ENCODE results near the gene TIMP1. TPM values are rescaled to one million over a fixed set of nuclear protein-coding genes. Genes with fewer than 3 reads are reported as not detected.

Gene TIMP1
- total and polyA plus RNA-seq, 12 donors: 32.8 to 826 (median 70.7) TPM

- Histone ChIP-seq H3K9me3 (no peaks in the 10 kb centered on the region), H3K27ac (peak overlapping the region in 1 of 10 donors; percentile 91), H3K4me1 (peaks cover 0 to 7% (median 0%) of the 10 kb centered on the region in 9 donors), H3K27me3 (no peaks in the 10 kb centered on the region), H3K4me3 (peak overlapping the region in 2 of 10 donors; percentile 56 to 64), H3K36me3 (peaks cover 0 to 23% (median 0%) of the 10 kb centered on the region in 9 donors)
- DNase-seq: no peak
- intact Hi-C loops (cut with DNase I): no loop called here
- 72 to 78% methylated on average over 6 of the region's 6 CpGs for WGBS, 2 donors
- TF ChIP-seq, protein P1, sequence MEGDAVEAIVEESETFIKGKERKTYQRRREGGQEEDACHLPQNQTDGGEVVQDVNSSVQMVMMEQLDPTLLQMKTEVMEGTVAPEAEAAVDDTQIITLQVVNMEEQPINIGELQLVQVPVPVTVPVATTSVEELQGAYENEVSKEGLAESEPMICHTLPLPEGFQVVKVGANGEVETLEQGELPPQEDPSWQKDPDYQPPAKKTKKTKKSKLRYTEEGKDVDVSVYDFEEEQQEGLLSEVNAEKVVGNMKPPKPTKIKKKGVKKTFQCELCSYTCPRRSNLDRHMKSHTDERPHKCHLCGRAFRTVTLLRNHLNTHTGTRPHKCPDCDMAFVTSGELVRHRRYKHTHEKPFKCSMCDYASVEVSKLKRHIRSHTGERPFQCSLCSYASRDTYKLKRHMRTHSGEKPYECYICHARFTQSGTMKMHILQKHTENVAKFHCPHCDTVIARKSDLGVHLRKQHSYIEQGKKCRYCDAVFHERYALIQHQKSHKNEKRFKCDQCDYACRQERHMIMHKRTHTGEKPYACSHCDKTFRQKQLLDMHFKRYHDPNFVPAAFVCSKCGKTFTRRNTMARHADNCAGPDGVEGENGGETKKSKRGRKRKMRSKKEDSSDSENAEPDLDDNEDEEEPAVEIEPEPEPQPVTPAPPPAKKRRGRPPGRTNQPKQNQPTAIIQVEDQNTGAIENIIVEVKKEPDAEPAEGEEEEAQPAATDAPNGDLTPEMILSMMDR (IDR thresholded peaks at IDR 0.05): no peak
- ATAC-seq: no peak
Measured at GRCh38 chrX:47584714-47585113, 2.5 kb downstream of the TIMP1 start.

DNA sequence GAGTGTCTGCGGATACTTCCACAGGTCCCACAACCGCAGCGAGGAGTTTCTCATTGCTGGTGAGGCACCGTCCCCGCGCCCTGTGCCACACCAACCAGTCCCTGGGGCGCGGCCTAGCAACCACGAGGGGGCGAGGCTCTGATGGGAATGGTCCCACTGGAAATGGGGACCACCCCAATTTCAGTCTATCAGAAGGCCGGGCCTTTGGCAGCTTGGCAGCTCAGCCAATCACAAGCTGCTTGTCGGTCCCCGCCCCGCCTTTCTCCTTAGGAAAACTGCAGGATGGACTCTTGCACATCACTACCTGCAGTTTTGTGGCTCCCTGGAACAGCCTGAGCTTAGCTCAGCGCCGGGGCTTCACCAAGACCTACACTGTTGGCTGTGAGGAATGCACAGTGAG is 3.0 kb downstream of the TIMP1 start:
- peak overlapping the region in 1 of 10 donors; percentile 91 for H3K27ac ChIP-seq
- intact Hi-C loops (cut with DNase I): no loop called here
- TF ChIP-seq, protein P1 (IDR thresholded peaks at IDR 0.05): no peak

DNA sequence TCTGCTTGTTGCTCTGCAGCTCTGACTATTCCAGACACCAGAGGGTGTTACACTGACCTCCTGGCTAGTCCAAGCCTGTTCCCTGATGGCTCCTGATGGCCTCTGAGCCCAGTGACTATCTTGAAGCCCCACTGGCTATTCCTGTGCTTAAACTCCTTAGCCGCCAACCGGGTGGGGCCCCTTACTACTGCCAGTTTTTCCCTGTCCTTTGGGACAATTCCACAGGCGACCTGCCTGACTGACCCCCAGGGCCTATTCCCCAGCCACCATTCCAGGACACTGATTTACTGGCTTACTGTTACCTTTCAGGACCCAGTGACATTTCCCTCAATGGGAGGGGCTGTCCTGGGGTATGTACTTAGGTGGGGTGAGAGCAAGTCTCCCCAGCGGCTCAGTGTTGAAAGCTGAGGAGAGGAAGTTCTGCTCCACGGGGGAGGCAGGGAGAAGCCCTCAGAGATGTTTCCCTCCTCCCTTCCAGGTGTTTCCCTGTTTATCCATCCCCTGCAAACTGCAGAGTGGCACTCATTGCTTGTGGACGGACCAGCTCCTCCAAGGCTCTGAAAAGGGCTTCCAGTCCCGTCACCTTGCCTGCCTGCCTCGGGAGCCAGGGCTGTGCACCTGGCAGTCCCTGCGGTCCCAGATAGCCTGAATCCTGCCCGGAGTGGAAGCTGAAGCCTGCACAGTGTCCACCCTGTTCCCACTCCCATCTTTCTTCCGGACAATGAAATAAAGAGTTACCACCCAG is 4.0 kb downstream of the TIMP1 start:
- ATAC-seq (no peak), DNase-seq (no peak)
- TF ChIP-seq, protein P1 (IDR thresholded peaks at IDR 0.05): no peak
- Histone ChIP-seq H3K9me3 (no peaks in the 10 kb centered on the region), H3K27ac (no peak overlapping the region), H3K27me3 (no peaks in the 10 kb centered on the region), H3K4me1 (peaks cover 0 to 6% (median 0%) of the 10 kb centered on the region in 9 donors), H3K4me3 (no peak overlapping the region), H3K36me3 (peaks cover 0 to 23% (median 0%) of the 10 kb centered on the region in 9 donors)
- intact Hi-C loops (cut with DNase I): no loop called here
- WGBS, 2 donors: 60 to 80% methylated on average over 10 to 11 of the region's 11 CpGs

More for the DNA sequence above, 3.0 kb downstream of the TIMP1 start:
- DNase-seq: no peak
- peaks cover 0 to 7% (median 0%) of the 10 kb centered on the region in 9 donors for H3K4me1 ChIP-seq
- WGBS, 2 donors: 71% methylated on average over 16 of the region's 16 CpGs
- peak overlapping the region in 1 of 10 donors; percentile 15 for H3K4me3 ChIP-seq
- H3K27me3 ChIP-seq: no peaks in the 10 kb centered on the region
- peaks cover 0 to 23% (median 0%) of the 10 kb centered on the region in 9 donors for H3K36me3 ChIP-seq
- H3K9me3 ChIP-seq: no peaks in the 10 kb centered on the region
- no peak for ATAC-seq

GRCh38 chrX:47587091-47587891 is 5.1 kb downstream of the TIMP1 start:
- intact Hi-C loops (cut with DNase I): no loop called here
- whole genome bisulfite sequencing, 2 donors: 57 to 68% methylated on average over 4 of the region's 4 CpGs
- TF ChIP-seq, protein P1 (IDR thresholded peaks at IDR 0.05): no peak
- H3K4me1 ChIP-seq: no peaks in the 10 kb centered on the region
- H3K27ac ChIP-seq: no peak overlapping the region
- DNase-seq: no peak
- peaks cover 0 to 23% (median 0%) of the 10 kb centered on the region in 9 donors for H3K36me3 ChIP-seq
- no peak overlapping the region for H3K4me3 ChIP-seq
- no peaks in the 10 kb centered on the region for H3K27me3 ChIP-seq
- no peaks in the 10 kb centered on the region for H3K9me3 ChIP-seq
- peak in 1 of 8 donors; percentile 15 for ATAC-seq

All from heart right ventricle (tissue), 16 donors.